Measurements from ENCODE around the gene INHBC. TPM values are rescaled to one million over a fixed set of nuclear protein-coding genes. Genes with fewer than 3 reads are reported as not detected.

The INHBC gene
- total and polyA plus RNA-seq, 2 donors from 2014 or later = not detected

DNA sequence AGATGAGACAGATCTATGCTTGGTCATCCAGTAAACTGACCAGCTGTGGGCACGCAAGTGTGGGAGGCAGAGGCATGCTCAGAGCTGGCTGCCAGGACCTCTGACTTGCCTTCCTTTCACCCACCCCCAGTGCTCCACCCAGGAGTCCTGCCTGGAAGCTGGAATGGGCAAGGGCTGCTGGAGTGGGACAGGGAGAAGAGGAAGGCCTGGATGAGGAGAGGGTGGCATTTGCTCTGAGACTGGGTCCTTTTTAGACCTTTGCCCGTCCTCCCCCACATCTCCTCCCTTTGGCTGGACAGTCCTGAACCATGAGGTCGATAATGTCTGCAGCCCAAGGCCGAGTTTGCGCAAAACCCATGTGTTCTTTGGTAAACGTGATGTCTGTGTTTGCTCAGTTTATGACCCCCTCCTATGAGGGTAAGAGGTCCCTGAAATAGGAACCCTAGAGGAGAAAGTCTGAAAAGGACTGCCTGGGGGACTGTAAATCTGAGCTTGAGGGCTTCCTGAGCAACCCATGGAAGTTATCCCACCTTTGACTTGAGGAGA lies 16.7 kb downstream of the INHBC start:
- Histone ChIP-seq H3K9ac (ENCODE audit: low read length in 3 of 3) (no peak overlapping the region), H3K9me3 (ENCODE audit: control insufficient read depth in 2 of 3, insufficient read depth in 1 of 3, low read length in 3 of 3) (no peaks in the 10 kb centered on the region), H3K4me1 (ENCODE audit: control insufficient read depth in 2 of 3, insufficient read depth in 2 of 3, low read depth in 1 of 3, low read length in 3 of 3) (peaks cover 0 to 4% (median 3%) of the 10 kb centered on the region in 3 donors), H3K36me3 (ENCODE audit: control insufficient read depth in 2 of 3, insufficient read depth in 3 of 3, low read length in 3 of 3) (no peaks in the 10 kb centered on the region), H3K4me3 (ENCODE audit: low read length in 3 of 3) (no peak overlapping the region), H3K27ac (ENCODE audit: low read depth in 2 of 2, low read length in 2 of 2) (no peak overlapping the region), H3K27me3 (ENCODE audit: control insufficient read depth, insufficient read depth, low read length) (no peaks in the 10 kb centered on the region)
- FAIRE-seq (no peak), DNase-seq (no peak)
- TF ChIP-seq, protein P1, sequence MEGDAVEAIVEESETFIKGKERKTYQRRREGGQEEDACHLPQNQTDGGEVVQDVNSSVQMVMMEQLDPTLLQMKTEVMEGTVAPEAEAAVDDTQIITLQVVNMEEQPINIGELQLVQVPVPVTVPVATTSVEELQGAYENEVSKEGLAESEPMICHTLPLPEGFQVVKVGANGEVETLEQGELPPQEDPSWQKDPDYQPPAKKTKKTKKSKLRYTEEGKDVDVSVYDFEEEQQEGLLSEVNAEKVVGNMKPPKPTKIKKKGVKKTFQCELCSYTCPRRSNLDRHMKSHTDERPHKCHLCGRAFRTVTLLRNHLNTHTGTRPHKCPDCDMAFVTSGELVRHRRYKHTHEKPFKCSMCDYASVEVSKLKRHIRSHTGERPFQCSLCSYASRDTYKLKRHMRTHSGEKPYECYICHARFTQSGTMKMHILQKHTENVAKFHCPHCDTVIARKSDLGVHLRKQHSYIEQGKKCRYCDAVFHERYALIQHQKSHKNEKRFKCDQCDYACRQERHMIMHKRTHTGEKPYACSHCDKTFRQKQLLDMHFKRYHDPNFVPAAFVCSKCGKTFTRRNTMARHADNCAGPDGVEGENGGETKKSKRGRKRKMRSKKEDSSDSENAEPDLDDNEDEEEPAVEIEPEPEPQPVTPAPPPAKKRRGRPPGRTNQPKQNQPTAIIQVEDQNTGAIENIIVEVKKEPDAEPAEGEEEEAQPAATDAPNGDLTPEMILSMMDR (IDR thresholded peaks at IDR 0.05; ENCODE audit: borderline replicate concordance, extremely low read depth, insufficient read depth) = no peak
- intact Hi-C loops (cut with DNase I) = loop anchor here (10.0 kb wide), 1 partner anchor 187 kb away; no protein-coding TSS in a partner anchor

DNA sequence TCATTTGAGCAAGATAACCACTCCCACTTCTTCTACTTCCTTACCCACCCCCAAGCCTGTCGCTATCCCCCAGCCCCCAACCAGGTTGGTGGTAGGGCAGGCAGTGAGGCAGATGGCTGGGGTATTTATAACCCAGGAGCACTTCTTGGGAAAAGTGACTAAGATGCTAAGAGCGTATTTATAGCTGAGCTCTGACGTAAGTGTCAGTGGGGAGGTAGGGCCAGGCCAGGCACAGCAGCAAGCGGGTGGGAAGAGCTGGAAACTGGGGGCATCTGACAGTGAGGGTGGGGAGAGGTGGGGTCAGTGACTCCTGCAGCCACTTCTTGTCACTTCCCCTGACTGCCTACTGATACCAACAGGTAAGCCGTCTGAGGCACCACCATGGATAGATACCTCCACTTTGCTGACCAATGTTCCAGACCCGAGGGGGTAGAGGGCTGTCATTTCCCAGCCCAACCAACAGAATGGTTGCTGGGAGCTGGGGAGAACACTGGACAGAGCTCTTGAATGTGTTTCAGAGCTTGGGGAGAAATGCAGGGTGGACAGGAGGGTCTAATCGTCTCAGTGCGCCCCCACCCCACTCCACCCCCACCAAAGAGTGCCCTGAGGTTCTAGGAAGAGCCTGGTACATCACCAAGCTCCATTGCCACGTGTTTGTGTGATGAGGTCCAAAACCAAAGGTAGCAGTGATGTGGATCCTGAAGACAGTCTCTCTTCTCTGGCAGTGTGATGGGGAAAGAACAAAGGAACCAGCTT lies 17.8 kb downstream of the INHBC start:
- TF ChIP-seq, protein P1 (IDR thresholded peaks at IDR 0.05; ENCODE audit: borderline replicate concordance, extremely low read depth, insufficient read depth) = no peak
- Histone ChIP-seq H3K9ac (ENCODE audit: low read length in 3 of 3) (no peak overlapping the region), H3K4me3 (ENCODE audit: low read length in 3 of 3) (no peak overlapping the region), H3K4me1 (ENCODE audit: control insufficient read depth in 2 of 3, insufficient read depth in 2 of 3, low read depth in 1 of 3, low read length in 3 of 3) (peaks cover 0 to 5% (median 3%) of the 10 kb centered on the region in 3 donors), H3K27ac (ENCODE audit: low read depth in 2 of 2, low read length in 2 of 2) (no peak overlapping the region), H3K36me3 (ENCODE audit: control insufficient read depth in 2 of 3, insufficient read depth in 3 of 3, low read length in 3 of 3) (no peaks in the 10 kb centered on the region), H3K9me3 (ENCODE audit: control insufficient read depth in 2 of 3, insufficient read depth in 1 of 3, low read length in 3 of 3) (no peaks in the 10 kb centered on the region), H3K27me3 (ENCODE audit: control insufficient read depth, insufficient read depth, low read length) (no peaks in the 10 kb centered on the region)
- intact Hi-C loops (cut with DNase I) = loop anchor here (10.0 kb wide), 1 partner anchor 188 kb away; no protein-coding TSS in a partner anchor
- no peak for DNase-seq
- no peak for FAIRE-seq

DNA sequence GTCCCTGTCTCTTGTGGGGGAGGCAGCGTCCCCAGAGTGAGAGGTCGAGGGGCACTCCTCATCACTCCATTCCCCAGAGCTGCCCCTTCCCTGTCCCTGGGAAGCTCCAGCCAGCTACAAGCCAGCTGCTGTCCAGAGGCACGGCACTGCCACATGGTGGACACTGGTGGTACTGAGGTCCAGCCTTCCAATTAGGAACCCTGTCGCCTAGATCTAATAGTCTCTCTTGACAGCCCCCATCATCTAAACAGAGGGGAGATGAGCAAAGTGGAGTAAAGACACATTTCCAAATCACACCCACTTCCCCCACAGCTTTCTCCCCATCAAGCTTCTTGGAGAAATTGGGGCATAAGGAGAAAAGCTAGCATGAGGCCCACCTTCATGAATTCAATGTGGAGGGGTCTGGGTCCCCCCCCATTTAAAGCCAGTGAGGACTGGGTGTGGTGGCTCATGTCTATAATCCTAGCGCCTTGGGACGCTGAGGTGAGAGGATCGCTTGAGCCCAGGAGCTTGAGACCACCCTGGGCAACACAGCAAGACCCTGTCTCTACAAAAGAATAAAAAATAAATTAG lies 18.4 kb downstream of the INHBC start:
- TF ChIP-seq, protein P1 (IDR thresholded peaks at IDR 0.05; ENCODE audit: borderline replicate concordance, extremely low read depth, insufficient read depth) = peak; percentile 93
- DNase-seq (peak; percentile 81 to 88 (median 86)), FAIRE-seq (no peak)
- intact Hi-C loops (cut with DNase I) = loop anchor here (10.0 kb wide), 1 partner anchor 188 kb away; no protein-coding TSS in a partner anchor
- Histone ChIP-seq H3K27ac (ENCODE audit: low read depth in 2 of 2, low read length in 2 of 2) (no peak overlapping the region), H3K9ac (ENCODE audit: low read length in 3 of 3) (no peak overlapping the region), H3K27me3 (ENCODE audit: control insufficient read depth, insufficient read depth, low read length) (no peaks in the 10 kb centered on the region), H3K4me1 (ENCODE audit: control insufficient read depth in 2 of 3, insufficient read depth in 2 of 3, low read depth in 1 of 3, low read length in 3 of 3) (peaks cover 0 to 5% (median 3%) of the 10 kb centered on the region in 3 donors), H3K36me3 (ENCODE audit: control insufficient read depth in 2 of 3, insufficient read depth in 3 of 3, low read length in 3 of 3) (no peaks in the 10 kb centered on the region), H3K4me3 (ENCODE audit: low read length in 3 of 3) (no peak overlapping the region), H3K9me3 (ENCODE audit: control insufficient read depth in 2 of 3, insufficient read depth in 1 of 3, low read length in 3 of 3) (no peaks in the 10 kb centered on the region)
